GM19239 (cell line): ENCODE data around the gene IGSF23.
"Not testable (repeated sequence)": the region's sequence is repeated elsewhere in the genome, so short reads cannot be mapped to it uniquely, and the experiment has no call there.

ENCODE experiments used
- DNase-seq: peaks from one replicate; pipeline ENCODE4 v3.0.0; 2011; ENCODE audit warnings: low spot score; ENCODE audit not compliant: insufficient read length
- FAIRE-seq: peaks from 2 replicates; lab custom pipeline; 2011; peaks lifted over from hg19 to GRCh38; lab: Jason Lieb, UNC

IGSF23 gene

DNA sequence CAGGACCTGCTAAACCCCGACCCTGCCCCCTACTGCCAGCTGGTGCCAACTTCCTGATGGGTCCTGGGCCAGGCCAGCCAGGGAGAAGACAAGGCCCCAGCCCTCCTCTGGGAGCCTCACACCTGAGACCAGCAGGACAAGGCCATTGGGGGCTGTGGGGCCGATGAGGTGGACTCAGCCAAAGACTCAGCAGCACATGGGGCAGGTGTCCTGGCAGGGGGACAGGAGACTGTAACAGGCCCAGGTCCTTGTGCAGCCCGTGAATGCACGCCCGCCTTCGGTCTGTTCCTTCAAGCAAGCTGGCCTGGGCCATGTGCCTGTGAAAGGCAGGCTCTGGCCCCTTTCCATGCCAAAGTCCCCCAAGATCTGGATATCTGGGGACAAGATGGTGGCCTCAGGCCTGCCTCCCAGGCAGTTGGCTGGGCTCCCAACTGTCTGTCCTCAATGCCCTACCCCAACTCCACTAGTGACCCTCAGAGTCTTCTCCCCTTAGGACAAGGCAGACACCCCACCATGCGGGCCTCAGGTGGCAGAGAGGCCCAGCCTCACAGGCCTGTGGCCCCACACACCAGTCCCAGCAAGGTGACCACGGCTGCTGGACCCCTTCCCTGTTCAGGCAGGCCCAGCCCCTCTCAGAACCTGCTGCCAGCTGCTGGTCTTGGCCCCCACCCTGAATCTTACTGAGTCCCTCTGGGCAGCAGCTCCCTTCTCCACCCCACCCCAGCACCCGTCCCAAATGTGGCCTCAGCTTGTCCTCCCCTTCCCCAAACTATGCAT, 70.3 kb downstream of the IGSF23 start:
- DNase-seq (no peak), FAIRE-seq (no peak)

DNA sequence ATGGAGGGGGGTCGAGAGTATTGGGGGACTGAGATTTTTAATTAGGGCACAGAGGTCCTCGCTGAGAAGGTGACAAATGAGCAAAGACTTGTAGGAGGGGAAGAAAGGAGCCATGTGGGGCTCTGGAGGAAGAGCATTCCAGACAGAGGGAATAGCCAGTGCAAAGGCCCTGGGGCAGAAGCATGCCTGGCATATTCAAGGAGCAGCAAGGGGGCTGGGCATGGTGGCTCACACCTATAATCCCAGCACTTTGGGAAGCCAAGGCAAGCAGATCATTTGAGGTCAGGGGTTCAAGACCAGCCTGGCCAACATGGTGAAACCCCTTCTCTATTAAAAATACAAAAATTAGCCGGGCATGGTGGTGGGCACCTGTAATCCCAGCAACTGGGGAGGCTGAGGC, 71.0 kb downstream of the IGSF23 start:
- FAIRE-seq, DNase-seq: not testable (repeated sequence)

DNA sequence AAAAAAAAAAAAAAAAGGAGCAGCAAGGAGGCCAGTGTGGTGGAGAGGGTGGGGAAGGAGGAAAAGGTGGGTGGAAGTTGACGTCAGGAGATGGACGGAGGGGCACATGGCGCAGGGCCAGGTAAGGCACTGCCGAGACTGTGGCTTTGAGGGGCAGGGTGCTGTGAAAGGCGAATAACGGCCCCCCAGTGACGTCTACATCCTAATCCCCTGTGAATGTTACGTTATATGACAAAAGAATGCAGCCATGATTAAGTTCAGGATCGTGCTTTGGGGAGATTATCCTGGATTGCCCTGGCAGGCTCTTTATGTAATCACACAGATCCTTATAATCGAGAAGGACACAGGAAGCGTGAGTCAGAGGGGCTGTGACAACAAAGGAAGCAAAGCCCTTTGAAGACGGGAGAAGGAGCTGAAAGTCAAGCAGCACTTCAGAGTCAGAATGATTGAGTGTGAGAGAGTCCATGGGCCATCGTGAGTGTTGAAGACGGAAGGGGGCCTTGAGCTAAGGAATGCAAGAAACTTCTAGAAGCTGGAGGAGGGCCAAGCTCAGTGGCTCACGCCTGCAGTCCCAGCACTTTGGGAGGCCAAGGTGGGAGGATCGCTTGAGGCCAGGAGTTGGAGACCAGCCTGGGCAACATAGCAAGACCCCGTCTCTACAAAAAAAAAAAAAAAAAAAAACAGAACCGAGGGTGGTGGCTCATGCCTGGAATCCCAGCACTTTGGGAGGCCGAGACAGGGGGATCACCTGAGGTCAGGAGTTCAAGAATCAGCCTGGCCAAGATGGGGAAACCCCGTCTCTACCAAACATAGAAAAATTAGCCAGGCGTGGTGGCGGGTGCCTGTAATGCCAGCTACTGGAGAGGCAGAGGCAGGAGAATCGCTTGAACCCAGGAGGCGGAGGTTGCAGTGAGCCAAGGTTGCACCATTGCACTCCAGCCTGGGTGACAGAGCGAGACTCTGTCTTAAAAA, 71.8 kb downstream of the IGSF23 start:
- FAIRE-seq = no peak

DNA sequence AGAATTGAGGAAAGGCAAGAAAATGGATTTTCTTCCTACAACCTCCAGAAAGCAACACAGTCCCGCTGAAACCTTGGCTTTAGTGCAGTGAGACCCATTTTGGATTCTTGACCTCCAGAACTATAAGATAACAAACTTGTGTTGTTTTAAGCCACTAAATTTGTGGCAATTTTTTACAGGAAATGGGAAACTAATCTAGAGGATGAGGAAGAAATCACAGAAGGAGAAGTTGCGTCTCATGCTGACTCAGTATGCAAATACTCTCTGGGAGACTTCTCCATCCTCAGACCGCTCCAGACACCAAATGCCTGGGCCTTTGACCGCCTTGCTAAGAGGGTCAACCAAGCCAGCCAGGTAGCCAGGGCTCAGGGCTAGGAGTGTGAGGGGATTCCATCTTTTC, 72.5 kb downstream of the IGSF23 start:
- FAIRE-seq (no peak), DNase-seq (no peak)

More for the DNA sequence above, 71.8 kb downstream of the IGSF23 start:
- no peak for DNase-seq
